NCI-H2196 treated with DMSO at 0.1 percent for 48 hours (cell line): Measurements from ENCODE around the gene UVSSA.

ENCODE experiments used
- DNase-seq: peaks from one replicate; lab custom pipeline; 2025; ENCODE audit not compliant: unreplicated experiment; lab: John Stamatoyannopoulos, UW

The UVSSA gene

DNA sequence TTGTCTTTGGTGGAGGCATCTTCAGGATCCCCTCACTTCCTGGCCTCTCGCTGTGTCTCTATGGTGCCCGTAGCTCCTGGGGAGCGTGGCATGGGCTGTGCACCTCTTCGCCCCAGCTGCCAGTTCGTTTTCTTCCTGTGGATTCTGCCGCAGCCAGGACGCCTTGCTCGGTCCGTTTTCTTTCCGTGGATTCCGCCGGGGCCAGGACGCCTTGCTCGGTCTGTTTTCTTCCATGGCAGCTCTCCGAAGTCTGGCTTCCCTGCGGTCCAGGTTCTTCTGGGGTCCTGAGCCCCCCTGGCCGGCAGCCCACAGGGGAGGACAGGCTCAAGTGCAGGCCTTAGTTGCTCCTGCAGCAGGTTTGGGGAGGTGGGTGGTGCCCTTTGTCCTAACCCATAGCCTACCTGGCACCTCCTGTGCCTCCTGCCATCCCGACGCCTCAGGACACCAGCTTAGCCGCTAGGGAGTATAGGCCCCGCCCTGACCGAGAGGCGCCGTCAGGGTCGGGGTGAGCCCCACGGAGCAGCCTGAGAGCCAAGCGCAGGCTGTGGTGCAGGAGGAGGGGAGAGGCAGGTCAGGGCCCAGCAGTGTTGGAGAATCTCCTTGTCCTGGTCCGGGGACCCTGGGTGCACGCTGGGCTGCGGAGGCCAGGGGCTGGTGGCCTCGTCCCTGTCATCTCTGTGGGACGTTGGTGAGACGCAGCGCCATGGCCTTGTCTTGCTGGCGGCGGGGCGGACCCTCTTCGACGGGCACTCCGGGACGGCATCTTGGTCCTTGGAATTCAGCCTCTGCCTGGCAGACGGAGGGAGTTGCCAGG is 27.1 kb downstream of the UVSSA start:
- DNase-seq, result no peak

DNA sequence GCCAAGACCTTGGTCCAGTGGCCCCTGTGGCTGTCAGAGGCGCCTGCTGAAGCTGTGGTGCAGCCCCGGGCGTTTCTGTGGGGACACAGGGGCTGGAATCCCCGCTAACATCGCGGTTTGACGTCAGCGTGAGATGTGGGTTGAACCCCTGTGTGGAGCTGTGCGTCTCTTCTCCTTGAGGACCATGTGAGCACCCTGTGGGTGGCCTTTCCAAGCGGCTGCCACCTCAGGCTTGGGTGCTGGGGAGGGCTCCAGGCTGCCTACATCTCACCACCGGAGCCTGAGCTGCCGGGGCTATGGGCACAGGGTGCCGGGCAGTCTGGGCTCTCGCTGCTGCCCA is 27.7 kb downstream of the UVSSA start:
- no peak for DNase-seq

DNA sequence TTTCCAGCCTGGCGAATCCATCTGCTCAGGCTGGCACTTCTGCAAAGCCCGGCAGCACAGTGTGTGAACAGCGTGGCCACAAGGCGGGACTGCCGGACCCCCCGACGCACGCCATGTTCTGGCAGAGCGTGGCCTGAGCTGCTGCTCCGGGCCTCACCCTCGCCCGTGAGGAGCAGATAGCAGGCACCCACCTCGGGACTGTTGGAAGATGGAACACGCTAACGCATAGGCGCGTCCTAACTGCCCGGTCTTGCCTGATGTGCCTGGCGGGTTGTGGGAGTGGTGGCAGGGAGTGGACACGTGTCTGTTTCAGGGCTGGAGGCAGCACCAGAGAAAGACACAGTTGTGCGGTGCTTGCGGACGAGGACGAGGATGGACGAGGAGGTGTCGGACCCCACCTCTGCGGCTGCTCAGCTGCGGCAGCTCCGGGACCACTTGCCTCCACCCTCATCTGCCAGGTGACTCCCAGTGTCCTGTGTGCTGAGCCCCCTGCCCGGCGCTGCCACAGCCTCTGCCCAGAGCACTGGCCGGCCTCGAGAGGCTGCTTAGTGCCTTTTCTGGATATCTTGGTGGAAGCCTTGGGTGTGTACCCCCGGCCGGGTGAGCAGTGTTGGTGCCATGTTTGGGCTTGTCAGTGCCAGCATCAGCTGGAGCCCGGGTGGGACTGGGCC is 28.2 kb downstream of the UVSSA start:
- no peak for DNase-seq

DNA sequence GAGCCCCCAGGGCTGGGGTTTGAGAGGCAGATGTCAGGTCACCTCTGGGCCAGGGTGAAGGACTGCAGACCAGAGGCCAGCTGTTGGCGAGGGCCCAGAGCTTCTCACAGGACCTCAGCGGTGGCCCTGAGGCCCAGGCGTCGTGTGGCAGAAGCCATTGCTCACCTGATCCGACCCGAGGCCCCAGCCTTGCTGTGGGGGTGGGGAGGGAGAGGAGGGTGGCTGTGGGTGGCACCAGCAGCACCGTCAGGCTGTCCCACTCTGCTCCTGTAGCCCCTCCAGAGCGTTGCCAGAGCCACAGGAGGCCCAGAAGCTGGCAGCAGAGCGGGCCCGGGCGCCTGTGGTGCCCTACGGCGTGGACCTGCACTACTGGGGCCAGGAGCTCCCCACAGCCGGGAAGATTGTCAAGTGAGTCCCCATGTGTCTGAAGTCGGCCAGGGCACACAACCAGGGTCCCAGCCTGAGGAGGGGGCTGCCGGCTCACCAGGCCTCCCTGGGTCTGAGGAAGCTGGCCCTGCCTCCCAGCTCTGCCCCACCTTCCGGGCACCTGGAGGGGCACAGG is 28.8 kb downstream of the UVSSA start:
- no peak for DNase-seq

DNA sequence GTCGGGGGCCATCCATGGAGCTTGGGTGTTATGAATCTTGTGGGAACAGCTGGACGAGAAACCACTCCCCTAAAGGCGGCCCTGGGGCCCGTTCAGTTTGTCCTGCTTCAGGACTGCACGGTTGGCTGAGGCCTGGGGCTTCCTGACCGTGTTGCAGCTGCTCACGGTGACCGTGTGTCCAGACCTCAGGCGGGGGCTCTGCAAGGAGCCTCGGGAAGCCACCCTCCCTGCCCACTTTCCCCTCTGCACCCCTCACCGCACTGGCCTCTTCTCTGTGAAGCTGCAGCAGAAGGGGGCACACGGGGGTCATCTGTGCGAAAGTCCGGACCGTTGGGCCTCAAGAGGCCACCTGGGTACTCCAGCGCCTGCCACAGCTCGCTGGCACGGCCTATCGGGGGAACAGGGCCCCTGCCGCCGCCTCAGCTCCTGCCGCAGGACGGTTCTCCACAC is 29.4 kb downstream of the UVSSA start:
- no peak for DNase-seq

DNA sequence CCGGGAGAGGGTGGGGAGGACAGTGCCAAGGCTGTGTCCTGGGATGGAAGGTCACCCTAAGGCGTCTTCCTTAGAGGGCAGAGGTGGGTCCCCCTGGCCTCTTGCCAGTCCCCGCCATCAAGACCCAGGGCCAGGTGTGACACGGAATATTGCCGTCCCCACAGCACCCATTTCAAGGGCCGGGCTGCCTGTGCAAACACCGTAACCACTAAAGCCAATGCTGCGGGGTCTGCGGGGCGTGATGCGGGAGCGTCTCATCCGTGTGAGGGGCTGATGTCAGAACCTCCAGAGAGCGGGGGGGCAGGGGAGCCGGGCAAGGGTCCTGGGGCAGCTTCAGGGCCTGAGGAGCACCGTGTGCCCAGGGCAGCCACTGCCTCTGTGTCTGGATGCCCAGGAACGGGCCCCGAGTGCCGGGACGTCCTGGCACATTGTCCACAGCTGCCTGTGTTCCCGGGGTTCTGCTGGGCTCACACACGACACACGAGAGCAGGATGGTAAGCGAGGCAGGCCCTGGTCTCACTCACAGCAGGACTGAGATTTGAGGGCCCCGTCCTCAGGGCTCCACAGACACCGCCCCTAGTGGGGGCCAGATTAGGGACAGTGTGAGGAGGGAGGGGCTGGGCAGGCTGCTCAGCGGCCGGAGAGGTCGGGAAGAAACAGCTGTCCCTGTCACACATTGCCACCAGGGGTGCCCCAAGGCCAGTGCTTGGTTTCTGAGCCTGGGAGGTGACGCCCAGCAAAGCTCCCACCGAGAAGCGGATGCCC is 30.0 kb downstream of the UVSSA start:
- DNase-seq, result no peak

DNA sequence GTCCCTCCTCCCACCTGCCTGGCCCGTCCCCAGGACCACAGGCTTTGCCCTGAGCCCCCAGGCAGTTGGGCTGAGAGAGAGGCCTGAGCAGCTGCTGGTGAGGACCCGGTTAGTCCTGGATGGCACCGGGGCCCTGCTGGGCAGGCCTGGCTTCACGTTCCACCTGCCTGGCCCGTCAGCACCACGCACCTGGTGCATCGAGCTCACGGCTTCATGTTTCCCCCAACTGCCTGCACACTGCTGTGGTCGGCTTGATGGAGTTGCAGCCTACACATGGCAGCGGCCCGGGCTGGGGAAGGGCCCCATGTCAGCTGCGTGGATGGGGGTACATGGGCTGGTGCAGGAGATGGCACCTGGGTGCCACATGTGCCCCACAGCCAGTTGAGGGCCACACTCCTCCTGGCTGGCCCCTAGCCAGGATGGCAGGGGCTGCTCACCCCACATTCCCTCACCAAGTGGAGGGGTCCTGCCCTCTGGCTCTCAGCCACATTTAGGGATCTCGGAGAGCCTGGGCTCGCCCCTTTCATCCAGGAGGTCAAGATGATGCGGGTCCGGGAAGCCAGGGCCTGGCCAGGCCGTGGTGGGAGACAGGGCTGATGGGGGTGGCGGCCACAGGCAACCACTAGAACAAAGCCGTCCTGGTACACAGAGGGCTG is 30.7 kb downstream of the UVSSA start:
- DNase-seq, result no peak

DNA sequence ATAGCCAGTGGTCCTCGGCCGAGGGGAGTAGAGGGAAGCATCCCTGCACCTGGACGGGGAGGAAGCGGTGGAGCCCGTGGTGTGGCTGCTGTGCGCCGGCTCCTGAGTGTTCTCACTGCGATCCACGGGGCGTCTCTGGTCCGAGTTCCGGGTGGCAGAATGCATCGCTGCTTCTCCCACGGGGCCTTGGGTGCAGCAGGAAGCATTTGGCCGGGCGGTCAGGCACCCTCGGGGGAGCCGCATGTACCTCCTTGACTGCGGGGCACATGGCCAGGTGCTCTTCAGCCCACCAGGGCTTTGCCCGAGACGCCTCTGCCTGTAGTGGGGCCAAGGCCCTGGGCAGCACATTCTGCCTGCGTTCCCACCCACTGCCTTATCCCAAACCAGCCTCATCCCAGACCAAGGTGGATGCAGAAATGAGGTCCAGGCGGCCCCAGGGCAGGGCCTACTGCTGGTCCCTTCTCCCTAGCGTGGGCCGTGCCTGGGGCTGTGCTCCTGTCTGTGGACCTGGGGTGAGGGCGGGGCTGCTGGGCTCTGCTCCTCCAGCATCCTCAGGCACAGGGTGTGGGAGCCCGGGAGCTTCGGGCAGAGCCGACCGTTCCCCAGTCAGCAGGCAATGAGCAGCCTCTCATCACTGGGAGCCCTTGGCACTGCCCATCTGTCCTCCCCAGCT is 31.7 kb downstream of the UVSSA start:
- DNase-seq, result no peak

DNA sequence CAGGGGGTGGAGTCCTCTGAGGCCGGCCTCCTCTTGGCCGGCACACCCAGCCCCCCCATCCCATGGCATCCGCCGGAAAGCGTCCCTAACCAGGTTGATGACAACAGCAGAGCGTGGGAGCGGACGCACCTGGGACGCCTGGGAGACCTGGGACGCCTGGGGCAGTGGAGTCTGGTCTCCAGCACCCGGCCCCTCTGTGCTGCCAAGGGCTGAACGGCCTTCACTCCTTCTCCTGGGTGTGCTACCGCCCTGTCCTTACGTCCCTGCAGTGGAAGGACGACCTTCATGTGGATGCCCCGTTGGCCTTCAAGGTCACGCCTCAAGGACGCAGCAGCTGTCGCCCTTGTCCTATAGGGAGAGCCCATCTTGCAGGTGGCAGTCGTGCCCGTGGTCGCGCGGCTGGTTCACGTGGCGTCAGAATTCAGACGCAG is 32.4 kb downstream of the UVSSA start:
- no peak for DNase-seq

DNA sequence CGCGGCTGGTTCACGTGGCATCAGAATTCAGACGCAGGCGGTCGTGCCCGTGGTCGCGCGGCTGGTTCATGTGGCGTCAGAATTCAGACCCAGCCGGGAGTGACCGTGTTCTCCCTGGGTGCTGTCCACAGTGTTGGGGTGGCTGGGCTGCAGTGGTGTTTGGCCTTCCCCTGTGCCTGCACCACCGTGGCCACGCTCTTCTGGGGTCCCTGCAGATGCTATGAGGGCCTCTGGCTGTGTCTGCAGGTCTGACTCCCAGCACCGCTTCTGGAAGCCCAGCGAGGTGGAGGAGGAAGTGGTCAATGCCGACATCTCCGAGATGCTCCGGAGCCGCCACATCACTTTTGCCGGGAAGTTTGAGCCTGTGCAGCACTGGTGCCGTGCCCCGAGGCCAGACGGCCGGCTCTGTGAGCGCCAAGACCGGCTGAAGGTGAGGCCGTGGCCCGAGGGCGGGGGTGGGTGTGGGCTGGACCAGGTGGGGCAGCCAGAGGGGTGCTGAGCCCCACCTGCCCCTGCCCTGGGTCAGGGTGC is 32.9 kb downstream of the UVSSA start:
- DNase-seq, result no peak

DNA sequence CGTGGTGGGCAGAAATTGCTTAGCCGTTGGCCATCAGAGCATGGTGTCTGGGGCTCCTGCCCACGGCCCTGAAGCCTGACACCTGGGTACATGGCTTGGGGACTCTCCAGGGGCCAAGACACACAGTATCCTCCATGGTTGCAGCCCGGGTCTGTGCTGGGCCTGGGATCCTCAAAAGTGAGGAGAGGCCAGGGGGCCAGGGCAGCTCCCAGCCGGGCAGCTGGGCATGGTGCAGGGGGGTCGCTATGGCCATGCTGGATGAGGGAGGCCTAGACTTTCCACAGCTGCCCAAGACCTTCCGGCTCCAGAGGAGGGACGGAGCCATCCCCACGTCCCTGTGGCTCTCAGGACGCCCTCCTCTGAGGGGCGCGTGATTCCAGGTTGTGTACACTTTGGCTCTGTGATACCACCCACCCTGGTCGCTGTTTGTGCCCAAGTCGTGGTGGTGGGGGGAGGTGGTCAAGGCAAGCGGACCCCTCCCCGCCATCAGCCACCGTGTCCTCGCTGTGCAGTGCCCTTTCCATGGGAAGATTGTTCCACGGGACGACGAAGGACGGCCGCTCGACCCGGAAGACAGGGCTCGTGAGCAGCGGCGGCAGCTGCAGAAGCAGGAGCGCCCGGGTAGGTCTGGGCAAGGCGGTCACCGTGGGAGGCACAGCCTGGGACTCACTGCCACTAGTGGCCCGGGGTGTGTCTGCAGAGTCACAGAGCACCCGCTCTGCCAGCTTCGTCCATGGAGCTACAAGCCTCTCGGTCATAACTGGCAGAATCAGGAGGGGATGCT is 33.6 kb downstream of the UVSSA start:
- no peak for DNase-seq

DNA sequence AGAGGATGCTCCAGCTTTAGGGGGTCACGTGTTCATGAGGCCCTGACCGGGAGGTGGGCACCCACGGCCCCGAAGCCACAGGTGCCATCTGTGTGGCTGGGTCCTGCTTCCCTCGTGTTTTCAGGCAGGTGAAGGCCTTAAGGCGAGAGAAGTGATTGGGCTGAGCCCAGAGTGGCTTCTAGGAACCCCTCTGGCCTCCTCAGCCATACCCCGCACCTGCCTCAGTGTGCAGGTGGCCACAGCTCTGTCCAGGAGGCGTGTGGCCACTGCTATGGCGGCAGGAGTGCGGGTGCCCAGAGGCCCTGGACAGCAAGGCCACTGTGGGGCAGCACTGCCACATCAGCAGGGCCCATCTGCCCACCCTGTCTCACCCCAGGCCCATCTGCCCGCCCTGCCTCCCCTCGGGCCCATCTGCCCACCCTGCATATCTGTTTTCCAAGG is 34.2 kb downstream of the UVSSA start:
- no peak for DNase-seq

DNA sequence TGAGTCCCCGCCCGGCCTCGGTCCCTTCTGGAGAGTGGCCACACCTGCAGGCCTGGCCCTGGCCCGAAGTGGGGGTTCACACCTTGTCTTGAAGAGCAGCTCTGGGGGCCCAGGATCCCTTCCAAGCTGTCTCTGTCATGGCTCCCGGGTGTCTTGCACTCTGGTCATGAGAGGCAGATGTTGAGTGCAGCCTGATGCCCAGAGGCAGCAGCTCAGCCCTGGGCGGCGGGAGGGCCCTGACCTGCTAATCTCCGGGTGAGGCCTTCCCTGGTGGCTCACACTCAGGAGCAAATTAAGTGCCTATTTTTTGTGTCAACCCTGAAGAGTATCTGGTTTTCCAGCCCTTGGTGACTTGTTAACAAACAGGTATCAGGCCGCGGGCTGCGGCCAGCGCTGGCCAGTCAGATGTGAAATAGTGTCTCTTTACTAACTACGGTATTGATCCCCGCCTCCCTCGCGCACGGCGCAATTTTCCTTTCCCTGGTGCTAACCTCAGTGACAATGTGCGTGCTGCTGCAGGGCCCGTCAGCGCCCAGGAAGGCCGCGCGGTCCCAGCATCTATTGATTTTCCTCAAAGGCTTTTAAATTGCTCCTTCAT is 35.0 kb downstream of the UVSSA start:
- DNase-seq, result no peak

DNA sequence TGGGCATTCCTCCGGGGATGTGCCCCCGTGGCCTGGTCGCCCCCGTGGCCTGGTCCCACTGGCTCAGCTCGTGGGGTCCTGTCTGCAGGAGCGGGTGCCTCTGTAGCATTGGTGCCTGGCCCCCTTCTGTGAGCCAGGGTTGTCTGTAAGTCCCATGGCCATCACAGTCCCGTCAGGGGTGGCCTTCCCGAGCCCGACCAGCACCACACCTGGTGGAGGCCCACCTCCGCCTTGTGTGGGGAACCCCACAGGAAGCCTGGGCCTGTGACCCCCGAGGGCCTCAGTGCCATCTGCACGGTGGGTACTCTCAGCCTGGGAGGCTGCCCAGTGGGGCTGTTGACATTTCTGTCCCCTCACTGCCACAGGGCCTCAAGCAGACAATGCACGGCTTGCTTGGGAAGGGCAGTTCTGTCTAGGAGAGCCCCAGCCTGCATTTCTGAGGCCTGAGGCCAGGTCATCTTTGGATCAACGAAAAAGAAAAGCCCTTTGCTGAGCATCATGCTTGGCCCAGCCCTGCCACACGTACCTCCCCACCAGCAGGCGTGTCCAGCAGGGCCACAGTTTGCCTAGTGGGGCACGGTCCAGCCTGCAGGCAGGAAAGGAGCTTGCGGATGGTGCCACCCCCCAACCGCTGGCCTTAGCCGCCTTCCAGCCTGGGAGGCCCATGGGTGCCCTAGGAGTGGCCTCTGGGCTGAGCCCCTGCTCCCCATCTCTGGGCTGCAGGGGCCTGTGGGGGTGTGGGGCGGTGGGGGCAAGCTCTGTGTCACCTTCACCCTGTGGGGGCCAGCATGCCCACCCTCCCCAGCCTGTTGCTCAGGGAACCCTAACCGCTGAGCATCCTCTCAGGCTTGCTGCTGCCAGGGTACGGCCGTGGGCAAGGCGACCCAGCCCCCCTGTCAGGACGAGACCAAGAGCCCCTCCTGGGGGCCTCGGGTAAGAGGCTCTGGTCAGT is 36.0 kb downstream of the UVSSA start:
- no peak for DNase-seq

DNA sequence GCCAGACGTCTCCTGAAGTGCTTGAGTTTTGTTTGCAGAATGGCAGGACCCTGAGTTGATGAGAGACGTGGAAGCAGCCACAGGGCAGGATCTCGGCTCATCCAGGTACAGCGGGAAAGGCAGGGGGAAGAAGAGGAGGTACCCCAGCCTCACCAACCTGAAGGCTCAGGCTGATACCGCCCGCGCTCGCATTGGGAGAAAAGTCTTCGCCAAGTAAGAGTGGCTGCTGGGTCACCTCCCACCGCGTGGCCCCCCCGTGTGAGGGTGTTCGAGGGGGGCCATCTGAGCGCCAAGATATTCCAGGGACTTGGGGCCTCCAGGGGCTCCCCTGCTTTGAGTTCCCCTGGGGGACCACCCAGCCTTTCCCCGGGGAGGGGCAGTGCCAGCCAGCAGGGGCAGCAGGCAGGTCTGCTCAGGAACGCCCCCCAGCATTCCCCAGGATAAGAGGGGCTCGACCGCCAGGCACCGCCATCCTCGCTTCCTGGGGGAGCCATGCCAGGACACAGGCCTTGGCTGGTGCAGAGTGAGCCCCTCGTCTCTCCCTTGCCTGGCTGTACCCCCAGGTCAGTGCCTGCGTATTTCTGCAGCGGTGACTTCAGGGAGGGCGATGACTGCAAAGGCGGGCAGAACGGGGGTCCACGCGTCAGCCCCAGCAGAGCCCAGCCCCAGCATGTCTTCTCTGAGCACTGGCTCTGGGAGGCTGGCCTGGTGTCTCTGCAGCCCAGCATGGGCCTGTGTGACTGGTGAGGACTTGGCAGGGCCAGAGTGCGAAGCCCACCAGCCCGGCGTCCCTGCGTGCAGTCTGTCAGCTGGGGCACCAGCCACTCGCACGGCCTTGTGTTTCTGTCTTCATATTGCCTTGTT is 37.0 kb downstream of the UVSSA start:
- DNase-seq, result no peak

DNA sequence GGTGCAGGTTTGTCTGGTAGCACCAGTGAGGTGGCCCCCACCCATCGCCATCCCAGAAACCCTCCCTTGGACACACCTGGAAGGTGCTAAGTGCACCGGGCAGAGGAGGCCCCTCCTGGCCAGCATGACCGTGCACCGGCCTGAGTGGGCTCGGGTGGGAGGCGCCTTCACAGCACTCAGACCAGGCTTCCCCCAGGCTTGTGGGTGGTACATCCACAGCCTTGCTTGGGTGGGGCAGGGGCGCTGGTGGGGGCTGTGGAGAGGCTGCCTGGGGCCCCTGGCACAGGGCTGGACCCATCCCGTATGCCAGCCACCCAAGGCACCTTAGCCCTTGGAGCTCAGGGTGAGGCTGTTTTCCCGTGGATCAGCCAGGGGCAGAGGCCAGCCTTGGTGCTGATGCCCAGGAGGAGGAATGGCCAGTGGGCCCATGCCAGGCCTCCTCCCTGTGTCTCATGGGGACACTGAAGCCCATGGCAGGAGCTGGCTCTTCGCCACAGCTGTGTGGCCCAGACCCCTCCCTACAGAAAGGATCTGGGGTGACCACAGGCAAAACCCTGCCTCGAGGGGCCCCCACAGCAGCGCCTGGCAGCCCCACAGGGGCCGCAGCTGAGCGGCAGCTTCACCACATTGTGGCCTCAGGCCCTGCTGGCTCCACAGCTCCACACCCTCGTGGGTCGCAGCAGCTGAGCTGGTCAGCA is 37.8 kb downstream of the UVSSA start:
- no peak for DNase-seq
